Endothelial cell of coronary artery (primary cell): ENCODE measurements around the gene CCDC30. TPM values are rescaled to one million over a fixed set of nuclear protein-coding genes. Genes with fewer than 3 reads are reported as not detected.

Experiments
- total RNA-seq: library from RNA; depleted of rRNA; stranded (reverse); fragments of >200 nt; gene quantifications from 2 replicates; pipeline ENCODE4 v1.2.3, GENCODE V29; 2014

The CCDC30 gene
- total RNA-seq = 0.27 and 0.85 TPM in 2 replicates

DNA sequence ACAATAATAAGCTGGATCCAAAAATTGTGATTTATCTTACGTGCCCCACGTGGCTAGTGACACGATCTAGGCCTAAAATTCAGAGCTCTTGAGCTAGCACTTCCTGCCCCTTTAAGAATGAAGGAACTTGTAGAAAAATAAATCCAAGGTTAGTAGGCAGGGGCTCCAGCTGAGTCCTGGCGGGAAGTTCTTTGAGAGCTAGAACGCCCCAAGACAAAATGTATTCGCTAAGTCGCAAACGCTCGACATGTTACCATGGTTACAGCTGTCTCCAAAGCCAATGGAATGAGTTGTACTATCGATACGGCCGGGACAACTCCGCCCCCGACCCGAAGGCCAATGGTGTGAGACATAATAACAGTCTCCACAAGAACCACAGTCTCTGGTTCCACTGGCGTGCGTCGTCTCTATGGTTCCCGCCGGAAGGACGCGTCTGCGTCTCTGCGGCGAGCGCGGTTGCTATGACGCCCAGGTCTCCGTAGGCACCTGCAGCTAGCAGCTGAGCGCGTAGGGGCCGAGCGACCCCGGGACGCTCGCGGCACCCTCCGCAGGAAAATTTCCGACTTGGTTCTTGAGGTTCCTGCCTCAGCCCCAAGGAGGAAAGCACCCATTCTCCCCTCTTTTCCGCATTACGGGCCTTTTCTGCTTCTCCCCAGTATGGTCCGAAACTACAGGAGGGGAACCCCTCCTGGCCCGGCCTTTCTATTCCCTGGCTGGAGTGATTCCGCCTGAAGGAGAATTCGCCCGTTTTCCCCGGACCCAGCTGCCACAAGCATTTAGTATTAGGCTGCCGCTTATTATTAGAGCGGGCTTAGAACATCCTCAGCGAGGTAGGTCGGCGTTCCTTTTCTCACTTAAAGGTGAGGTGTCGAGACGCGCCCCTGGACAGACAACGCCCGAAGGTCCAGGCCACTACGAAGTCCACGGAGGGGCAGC, at the start of gene CCDC30:
TSS of gene CCDC30 (plus strand) at position 459 of the 936 bp plus-strand sequence. CDS start 17,266 bp downstream, outside the sequence.

GRCh38 chr1:42456010-42456753, 6.9 kb upstream of the CCDC30 start, which contains the start of the genes PPCS and ZMYND12:
Gene PPCS (plus strand): TSS chr1:42456543. CDS start chr1:42456566, 23 bp downstream.
Gene ZMYND12 (minus strand): TSS chr1:42456022. CDS start chr1:42455997, 25 bp downstream.

DNA sequence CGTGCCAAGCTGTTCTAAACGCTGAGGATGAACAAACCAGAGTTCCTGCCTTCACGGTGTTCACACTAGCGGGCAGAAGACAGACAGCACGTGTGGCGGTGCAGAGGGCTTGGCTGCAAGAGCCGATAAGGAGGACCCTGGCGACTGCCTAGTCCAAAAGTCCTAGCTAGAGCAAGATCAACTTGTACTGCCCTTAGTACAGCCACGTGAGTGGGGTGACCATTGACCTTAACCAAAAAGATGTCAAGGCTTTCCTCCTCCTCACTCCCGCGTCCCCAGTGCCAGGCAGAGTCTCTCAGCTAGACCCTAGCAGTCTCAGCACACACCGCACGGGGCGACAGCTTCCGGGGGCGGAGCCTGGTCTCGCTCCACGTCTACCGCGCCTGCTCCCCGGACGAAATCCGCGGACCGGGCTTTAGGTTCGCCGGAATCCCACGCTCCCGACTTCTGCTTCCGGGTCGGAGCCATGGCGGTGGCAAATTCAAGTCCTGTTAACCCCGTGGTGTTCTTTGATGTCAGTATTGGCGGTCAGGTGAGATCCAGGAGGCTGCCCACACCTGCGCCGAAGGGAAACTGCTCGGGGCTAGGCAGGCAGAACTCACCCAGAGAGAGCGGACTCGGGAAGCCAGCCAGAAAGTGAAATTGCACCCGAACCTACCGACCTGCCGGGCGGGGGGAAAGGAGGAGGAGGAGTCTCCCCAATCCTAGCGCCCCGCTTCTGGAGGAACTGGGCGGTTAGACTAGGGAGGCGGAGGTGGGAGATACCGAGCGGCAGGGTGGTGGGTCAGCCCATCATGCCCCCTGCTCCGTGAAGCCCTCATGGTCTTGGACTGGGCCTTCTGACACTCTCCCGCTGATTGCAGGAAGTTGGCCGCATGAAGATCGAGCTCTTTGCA, 195.1 kb downstream of the CCDC30 start, which contains the start of gene PPIH:
TSS of gene PPIH (plus strand) at position 443 of the 896 bp plus-strand sequence. CDS start at position 467, 24 bp downstream.

GRCh38 chr1:42681741-42682483, 218.8 kb downstream of the CCDC30 start, which contains the start of gene YBX1:
Gene YBX1 (plus strand): TSS chr1:42682418. CDS start chr1:42682566, 148 bp downstream.

Other genes with a start within 250 kb of the CCDC30 start
- gene FOXJ3, start 128.1 kb upstream of the CCDC30 start, total RNA-seq = 15.1 and 21.5 TPM in 2 replicates
- gene RIMKLA, start 82.5 kb upstream of the CCDC30 start, total RNA-seq = under 0.01 TPM in 2 replicates
- 0.27 and 0.28 TPM in 2 replicates for gene ZMYND12, start 7.3 kb upstream of the CCDC30 start, total RNA-seq
- gene PPCS, start 6.7 kb upstream of the CCDC30 start, total RNA-seq = 19.3 and 23.9 TPM in 2 replicates
- 28.7 and 40.3 TPM in 2 replicates for gene PPIH, start 195.1 kb downstream of the CCDC30 start, total RNA-seq
- gene YBX1, start 219.1 kb downstream of the CCDC30 start, total RNA-seq = 715 and 801 TPM in 2 replicates